AG10803 (cell line): ENCODE data around the gene RAB33B.
"Not testable (repeated sequence)": the region's sequence is repeated elsewhere in the genome, so short reads cannot be mapped to it uniquely, and the experiment has no call there.

ENCODE experiments used
- DNase-seq: peaks from one replicate; pipeline ENCODE4 v3.0.0; 2010; ENCODE audit warnings: low read depth
- H3K4me3 ChIP-seq: 2 replicates; pipeline ENCODE4 v1.5.1; 2011; ENCODE audit warnings: mild to moderate bottlenecking, low read length, control low read depth
- CTCF ChIP-seq: conservative IDR thresholded peaks from 2 replicates; pipeline ENCODE4 v1.5.1; 2011; ENCODE audit warnings: mild to moderate bottlenecking, low read length, control low read depth, inconsistent platforms

The RAB33B gene

GRCh38 chr4:139465922-139466321, 12.0 kb downstream of the RAB33B start:
- TF ChIP-seq CTCF: no peak
- DNase-seq: no peak
- H3K4me3 ChIP-seq: no peak overlapping the region

GRCh38 chr4:139468756-139469155, 14.8 kb downstream of the RAB33B start:
- not testable (repeated sequence) for H3K4me3 ChIP-seq, DNase-seq

- H3K4me3 ChIP-seq: no peak overlapping the region
- TF ChIP-seq CTCF: no peak
- DNase-seq: no peak
Observed at GRCh38 chr4:139469216-139469615, 15.3 kb downstream of the RAB33B start.

GRCh38 chr4:139469869-139470268, 15.9 kb downstream of the RAB33B start:
- TF ChIP-seq CTCF: no peak
- no peak for DNase-seq
- H3K4me3 ChIP-seq: no peak overlapping the region

GRCh38 chr4:139470295-139470694, 16.4 kb downstream of the RAB33B start:
- no peak for DNase-seq
- TF ChIP-seq CTCF: no peak
- no peak overlapping the region for H3K4me3 ChIP-seq

- no peak overlapping the region for H3K4me3 ChIP-seq
- no peak for DNase-seq
- TF ChIP-seq CTCF: no peak
Observed at GRCh38 chr4:139470997-139471665, 17.2 kb downstream of the RAB33B start.

- H3K4me3 ChIP-seq: no peak overlapping the region
- no peak for DNase-seq
- no peak for TF ChIP-seq CTCF
Observed at GRCh38 chr4:139472852-139473251, 18.9 kb downstream of the RAB33B start.

- no peak overlapping the region for H3K4me3 ChIP-seq
- no peak for DNase-seq
- TF ChIP-seq CTCF: no peak
Observed at GRCh38 chr4:139476363-139476762, 22.4 kb downstream of the RAB33B start.
